ENCODE results near the gene SCUBE1.

DNA sequence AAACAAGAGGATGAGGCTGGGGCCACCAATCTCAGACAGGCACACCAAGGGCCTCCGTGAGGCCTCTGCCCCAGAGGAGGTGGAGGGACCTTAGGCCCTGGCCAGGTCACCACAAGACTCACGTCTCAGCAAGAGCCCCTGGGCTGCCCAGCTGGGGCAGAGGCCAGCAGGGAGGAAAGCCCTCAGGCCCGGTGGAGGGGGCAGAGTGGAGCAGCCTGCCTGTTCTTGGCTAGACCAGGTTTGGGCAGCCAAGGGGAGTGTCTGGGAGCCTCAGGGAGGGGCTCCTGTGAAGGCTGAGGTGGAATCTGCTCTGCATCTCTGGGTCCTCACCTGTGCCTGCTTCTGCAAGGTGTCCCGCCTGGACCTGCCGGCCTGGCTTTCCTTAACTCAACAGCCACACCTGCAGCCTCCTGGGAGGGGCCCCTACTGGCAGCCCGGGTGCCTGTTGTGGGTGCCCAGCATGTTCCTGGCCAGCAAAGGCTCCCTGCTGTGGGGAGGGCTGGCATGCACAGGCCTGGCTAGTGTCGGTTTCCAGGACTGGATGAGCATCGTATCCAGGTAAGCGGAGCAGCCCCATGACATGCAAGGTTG, 168.1 kb downstream of the SCUBE1 start:
- no peak for TF ChIP-seq CTCF (conservative IDR thresholded peaks at IDR 0.05)
- no peak for TF ChIP-seq EZH2 (IDR thresholded peaks at IDR 0.05; ENCODE audit: low read depth)

Data from PC-9 (cell line).